Loucy (cell line): ENCODE results near the gene SIPA1L3.

Source experiments
- H2AFZ ChIP-seq: fragments of 200-600 bp; sonication (generic); 2 replicates; pipeline ENCODE4 v1.6.0; 2016; ENCODE audit warnings: antibody characterized with exemption, mild to moderate bottlenecking, low read length, moderate library complexity
- H3F3A ChIP-seq: fragments of 200-600 bp; 2 replicates; pipeline ENCODE4 v1.6.0; 2016; ENCODE audit warnings: antibody characterized with exemption, low read depth, mild to moderate bottlenecking
- H3K27me3 ChIP-seq: fragments of 200-600 bp; sonication (generic); 2 replicates; pipeline ENCODE4 v1.6.1; 2014; ENCODE audit warnings: low read length, mild to moderate bottlenecking; ENCODE audit not compliant: insufficient read depth, poor library complexity, severe bottlenecking
- H3K36me3 ChIP-seq: fragments of 200-600 bp; sonication (generic); 2 replicates; pipeline ENCODE4 v1.6.1; 2016; ENCODE audit warnings: low read length; ENCODE audit not compliant: insufficient read depth
- H3K4me1 ChIP-seq: fragments of 200-600 bp; sonication (generic); 2 replicates; pipeline ENCODE4 v1.5.1; 2014; ENCODE audit warnings: low read length, mild to moderate bottlenecking; ENCODE audit not compliant: insufficient read depth, poor library complexity, severe bottlenecking
- H3K4me2 ChIP-seq: fragments of 200-600 bp; sonication (generic); 2 replicates; pipeline ENCODE4 v1.6.0; 2014; ENCODE audit warnings: antibody characterized with exemption, low read length, low read depth, mild to moderate bottlenecking; ENCODE audit not compliant: poor library complexity, severe bottlenecking
- H3K4me3 ChIP-seq: fragments of 200-600 bp; sonication (generic); 2 replicates; pipeline ENCODE4 v1.5.1; 2014; ENCODE audit warnings: low read length, mild to moderate bottlenecking, mixed read lengths; ENCODE audit not compliant: poor library complexity, severe bottlenecking
- H3K79me2 ChIP-seq: fragments of 200-600 bp; sonication (generic); 2 replicates; pipeline ENCODE4 v1.6.1; 2014; ENCODE audit warnings: low read length; ENCODE audit not compliant: insufficient read depth
- H3K9ac ChIP-seq: fragments of 200-600 bp; sonication (generic); 2 replicates; pipeline ENCODE4 v1.6.0; 2014; ENCODE audit warnings: mild to moderate bottlenecking, low read depth, low read length, moderate library complexity; ENCODE audit not compliant: poor library complexity, severe bottlenecking
- H3K9me2 ChIP-seq: fragments of 200-600 bp; sonication (generic); replicated peaks from 2 replicates; pipeline ENCODE4 v1.6.1; 2016; ENCODE audit warnings: low read depth, low read length, mixed read lengths
- H3K9me3 ChIP-seq: fragments of 200-600 bp; sonication (generic); 2 replicates; pipeline ENCODE4 v1.6.1; 2014; ENCODE audit warnings: mild to moderate bottlenecking, antibody characterized with exemption, low read length, low read depth; ENCODE audit not compliant: insufficient read depth
- H4K20me1 ChIP-seq: fragments of 200-600 bp; sonication (generic); 2 replicates; pipeline ENCODE4 v1.6.0; 2014; ENCODE audit warnings: antibody characterized with exemption, low read length, mild to moderate bottlenecking; ENCODE audit not compliant: insufficient read depth, poor library complexity, severe bottlenecking
- EZH2phosphoT487 ChIP-seq: fragments of 200-600 bp; IDR thresholded peaks from 2 replicates; pipeline ENCODE4 v1.6.1; 2018; ENCODE audit warnings: antibody characterized with exemption, mild to moderate bottlenecking, moderate library complexity, borderline replicate concordance
- TF ChIP-seq, protein P1 (sequence below): fragments of 200-600 bp; sonication (generic); conservative IDR thresholded peaks from 2 replicates; pipeline ENCODE4 v1.5.1; 2014; ENCODE audit warnings: mild to moderate bottlenecking, antibody characterized with exemption, low read length

The SIPA1L3 gene

DNA sequence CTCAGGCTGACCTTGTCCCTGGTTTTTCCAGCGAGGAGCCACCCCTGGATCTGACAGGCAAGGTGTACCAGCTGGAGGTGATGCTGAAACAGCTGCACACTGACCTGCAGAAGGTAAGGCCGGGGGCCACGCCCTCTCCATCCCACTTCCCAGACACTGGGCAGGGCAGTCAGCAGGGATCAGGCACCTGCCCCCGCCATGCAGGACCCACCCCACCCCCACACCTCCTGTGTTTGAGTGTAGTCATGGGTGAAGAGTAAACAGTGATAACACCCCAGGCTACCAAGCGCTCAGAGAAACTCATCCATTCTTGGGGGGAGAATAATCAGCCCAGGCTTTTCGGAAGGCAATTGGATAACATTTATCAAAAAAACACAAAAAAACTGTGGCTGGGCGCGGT lies 297.1 kb downstream of the SIPA1L3 start:
- no peak overlapping the region for H2AFZ ChIP-seq
- no peaks in the 10 kb centered on the region for H3K9me3 ChIP-seq
- H3K9me2 ChIP-seq: no peaks in the 10 kb centered on the region
- H3F3A ChIP-seq: no peaks in the 10 kb centered on the region
- no peaks in the 10 kb centered on the region for H4K20me1 ChIP-seq
- H3K9ac ChIP-seq: no peak overlapping the region
- TF ChIP-seq, protein P1, sequence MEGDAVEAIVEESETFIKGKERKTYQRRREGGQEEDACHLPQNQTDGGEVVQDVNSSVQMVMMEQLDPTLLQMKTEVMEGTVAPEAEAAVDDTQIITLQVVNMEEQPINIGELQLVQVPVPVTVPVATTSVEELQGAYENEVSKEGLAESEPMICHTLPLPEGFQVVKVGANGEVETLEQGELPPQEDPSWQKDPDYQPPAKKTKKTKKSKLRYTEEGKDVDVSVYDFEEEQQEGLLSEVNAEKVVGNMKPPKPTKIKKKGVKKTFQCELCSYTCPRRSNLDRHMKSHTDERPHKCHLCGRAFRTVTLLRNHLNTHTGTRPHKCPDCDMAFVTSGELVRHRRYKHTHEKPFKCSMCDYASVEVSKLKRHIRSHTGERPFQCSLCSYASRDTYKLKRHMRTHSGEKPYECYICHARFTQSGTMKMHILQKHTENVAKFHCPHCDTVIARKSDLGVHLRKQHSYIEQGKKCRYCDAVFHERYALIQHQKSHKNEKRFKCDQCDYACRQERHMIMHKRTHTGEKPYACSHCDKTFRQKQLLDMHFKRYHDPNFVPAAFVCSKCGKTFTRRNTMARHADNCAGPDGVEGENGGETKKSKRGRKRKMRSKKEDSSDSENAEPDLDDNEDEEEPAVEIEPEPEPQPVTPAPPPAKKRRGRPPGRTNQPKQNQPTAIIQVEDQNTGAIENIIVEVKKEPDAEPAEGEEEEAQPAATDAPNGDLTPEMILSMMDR: no peak
- TF ChIP-seq EZH2phosphoT487: no peak
- H3K36me3 ChIP-seq: no peaks in the 10 kb centered on the region; the same call in 1 of the 2 replicates
- no peak overlapping the region for H3K4me2 ChIP-seq
- no peaks in the 10 kb centered on the region for H3K27me3 ChIP-seq
- H3K4me1 ChIP-seq: no peaks in the 10 kb centered on the region
- H3K79me2 ChIP-seq: no peaks in the 10 kb centered on the region
- no peak overlapping the region for H3K4me3 ChIP-seq

DNA sequence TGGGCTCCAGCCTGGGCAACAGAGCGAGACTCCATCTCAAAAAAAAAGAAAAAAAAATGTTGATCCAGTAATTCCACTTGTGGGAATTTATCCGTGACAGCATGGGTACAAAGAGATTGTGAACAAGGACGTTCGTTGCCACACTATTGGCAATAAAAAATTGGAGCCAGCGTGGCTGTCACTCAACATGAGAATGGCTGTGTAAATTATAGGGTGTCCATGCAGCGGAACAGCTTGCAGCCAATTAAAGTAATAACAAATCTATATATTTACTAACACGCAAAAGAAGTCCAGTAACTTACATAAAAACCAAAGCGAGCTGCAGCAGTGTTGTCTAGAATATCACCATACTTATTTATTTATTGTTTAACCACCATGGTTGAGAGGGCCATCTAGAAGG lies 297.7 kb downstream of the SIPA1L3 start:
- Histone ChIP-seq H3K9me3 (no peaks in the 10 kb centered on the region), H4K20me1 (no peaks in the 10 kb centered on the region)

DNA sequence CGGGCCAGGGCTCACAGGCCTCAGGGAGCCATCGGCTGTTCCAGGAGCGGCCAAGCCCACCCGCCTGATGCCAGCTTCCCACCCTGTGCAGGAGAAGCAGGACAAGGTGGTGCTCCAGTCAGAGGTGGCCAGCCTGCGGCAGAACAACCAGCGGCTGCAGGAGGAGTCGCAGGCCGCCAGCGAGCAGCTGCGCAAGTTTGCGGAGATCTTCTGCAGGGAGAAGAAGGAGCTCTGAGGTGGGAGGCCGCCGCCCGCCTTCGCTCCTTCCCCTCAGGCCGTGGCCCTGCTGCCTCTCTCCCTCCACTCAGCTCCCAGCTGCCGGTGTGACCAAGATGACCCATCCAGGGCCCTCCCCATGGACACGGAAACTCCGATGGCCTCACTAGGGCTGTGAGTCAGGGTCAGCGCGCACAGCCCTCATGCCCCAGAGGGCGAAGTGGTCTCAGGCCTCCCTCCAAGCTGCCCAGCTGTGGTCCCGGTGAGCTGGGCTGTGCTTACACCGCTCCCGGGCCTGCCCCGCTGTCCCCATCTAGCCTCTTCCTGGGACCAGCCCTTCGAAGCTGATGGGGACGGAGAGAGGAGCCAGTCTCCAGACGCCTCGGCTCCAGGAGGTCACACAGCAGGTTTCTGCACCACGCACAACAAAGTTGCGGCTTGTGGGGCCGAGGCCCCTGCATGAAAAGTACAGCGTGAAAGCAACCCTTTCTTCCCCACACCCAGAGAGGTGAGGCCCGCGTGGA lies 299.2 kb downstream of the SIPA1L3 start:
- H2AFZ ChIP-seq: no peak overlapping the region
- H3F3A ChIP-seq: no peaks in the 10 kb centered on the region
- H3K9me3 ChIP-seq: no peaks in the 10 kb centered on the region
- no peaks in the 10 kb centered on the region for H3K79me2 ChIP-seq
- H3K4me1 ChIP-seq: no peaks in the 10 kb centered on the region
- H3K4me3 ChIP-seq: no peak overlapping the region
- H3K27me3 ChIP-seq: no peaks in the 10 kb centered on the region
- TF ChIP-seq EZH2phosphoT487: no peak
- TF ChIP-seq, protein P1: no peak
- H3K9ac ChIP-seq: no peak overlapping the region
- H4K20me1 ChIP-seq: no peaks in the 10 kb centered on the region
- no peaks in the 10 kb centered on the region for H3K9me2 ChIP-seq
- no peak overlapping the region for H3K4me2 ChIP-seq
- H3K36me3 ChIP-seq: no peaks in the 10 kb centered on the region; the same call in 1 of the 2 replicates

More for the DNA sequence above, 297.7 kb downstream of the SIPA1L3 start:
- Histone ChIP-seq H3K27me3 (no peaks in the 10 kb centered on the region), H3K79me2 (no peaks in the 10 kb centered on the region), H3F3A (no peaks in the 10 kb centered on the region), H3K36me3 (no peaks in the 10 kb centered on the region; the same call in 1 of the 2 replicates), H3K9me2 (no peaks in the 10 kb centered on the region), H2AFZ (no peak overlapping the region), H3K9ac (no peak overlapping the region), H3K4me3 (no peak overlapping the region), H3K4me2 (no peak overlapping the region), H3K4me1 (no peaks in the 10 kb centered on the region)
- TF ChIP-seq EZH2phosphoT487: no peak

DNA sequence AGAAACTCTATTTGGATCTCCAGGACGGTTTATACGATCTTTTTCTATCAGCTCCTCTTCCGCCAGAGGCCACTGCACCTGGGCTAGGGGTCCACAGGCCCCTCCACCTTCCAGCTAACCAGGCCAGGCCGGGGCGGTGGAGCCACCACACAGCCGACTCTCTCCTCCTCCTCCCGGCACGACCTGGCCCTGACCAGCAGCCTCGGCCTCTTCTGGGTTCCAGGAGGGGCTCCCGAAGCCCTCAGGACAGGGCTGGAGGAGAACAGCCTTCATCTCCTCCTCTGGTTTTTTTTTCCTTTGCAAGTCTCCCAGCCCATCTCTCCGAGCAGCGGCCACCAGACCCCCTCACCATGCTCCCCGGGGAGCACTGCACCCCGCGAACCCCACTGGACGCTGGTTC lies 299.9 kb downstream of the SIPA1L3 start:
- Histone ChIP-seq H4K20me1 (no peaks in the 10 kb centered on the region), H3K79me2 (no peaks in the 10 kb centered on the region)
- TF ChIP-seq, protein P1: no peak
- no peak for TF ChIP-seq EZH2phosphoT487

More for the DNA sequence above, 299.9 kb downstream of the SIPA1L3 start:
- no peaks in the 10 kb centered on the region; the same call in 1 of the 2 replicates for H3K36me3 ChIP-seq
- H3K9me3 ChIP-seq: no peaks in the 10 kb centered on the region
- no peak overlapping the region for H3K4me2 ChIP-seq
- no peaks in the 10 kb centered on the region for H3K4me1 ChIP-seq
- H3K4me3 ChIP-seq: no peak overlapping the region
- no peak overlapping the region for H2AFZ ChIP-seq
- no peak overlapping the region for H3K9ac ChIP-seq
- no peaks in the 10 kb centered on the region for H3F3A ChIP-seq
- no peaks in the 10 kb centered on the region for H3K9me2 ChIP-seq
- H3K27me3 ChIP-seq: no peaks in the 10 kb centered on the region
